K562 (cell line): Measurements from ENCODE around the gene SDF4. TPM values are rescaled to one million over a fixed set of nuclear protein-coding genes. Genes with fewer than 3 reads are reported as not detected.
A peak's percentile ranks its signal among the peaks of the same experiment; 100 is the strongest.

Source experiments
- ATAC-seq: fragments of 200-7000 bp; cut with Tn5 transposase; 3 replicates; pipeline ENCODE4 v1.9.1; 2020; ENCODE audit warnings: moderate library complexity
- BruUV-seq: library from RNA; stranded (reverse); fragments of 400-500 nt; replicated peaks from 2 replicates; lab custom pipeline; 2021; lab: Mats Ljungman, UMichigan
- CTCF ChIA-PET: fragments of 300-600 bp; formaldehyde crosslinking; extraction: SDS; loops from one replicate; lab custom pipeline; 2021; ENCODE audit warnings: low intra/inter-chr PET ratio; lab: Yijun Ruan, JAX
- POLR2A ChIA-PET: fragments of 300-600, 350-650 bp; sonication (Branson Sonifier 250); formaldehyde crosslinking; extraction: SDS; loops from one replicate; lab custom pipeline; 2021; ENCODE audit warnings: antibody characterized with exemption, inconsistent platforms; lab: Yijun Ruan, JAX
- DNase-seq, 4 experiments: peaks; one replicate each; pipeline versions ENCODE4 v3.0.0 to v3.0.0-alpha.2; 2011 to 2018; ENCODE audit warnings: low spot score in 3 of 4, mixed read lengths in 3 of 4; ENCODE audit errors: extremely low read depth in 1 of 4
- FAIRE-seq: peaks from 2 replicates; lab custom pipeline; 2011; peaks lifted over from hg19 to GRCh38; lab: Jason Lieb, UNC
- H2AFZ ChIP-seq: 2 replicates; pipeline ENCODE4 v1.6.0; 2011; ENCODE audit warnings: low read depth, low read length, control low read depth, inconsistent platforms
- H3K27ac ChIP-seq: fragments of 200-600 bp; 3 replicates; pipeline ENCODE4 v1.8.0; 2011; ENCODE audit warnings: low read depth, mild to moderate bottlenecking, control low read depth, inconsistent platforms, low read length, moderate library complexity, mixed read lengths; ENCODE audit errors: extremely low read depth
- H3K27me3 ChIP-seq, 2 experiments: fragments of 300-600 bp in 1 of 2; 2 replicates in 1 of 2; 3 replicates in 1 of 2; pipeline versions ENCODE4 v1.6.0 to v1.8.0; 2011; ENCODE audit warnings: inconsistent platforms in 2 of 2, low read length in 2 of 2, mild to moderate bottlenecking in 1 of 2, mixed read lengths in 1 of 2, moderate library complexity in 1 of 2; ENCODE audit not compliant: control insufficient read depth in 2 of 2, insufficient read depth in 2 of 2
- H3K36me3 ChIP-seq: fragments of 300-600 bp; 3 replicates; pipeline ENCODE4 v1.8.0; 2011; ENCODE audit warnings: mild to moderate bottlenecking, low read length, inconsistent platforms; ENCODE audit not compliant: control insufficient read depth, insufficient read depth
- H3K4me1 ChIP-seq, 2 experiments: fragments of 200-600 bp in 1 of 2; replicated peaks in 1 of 2; 2 replicates in 1 of 2; 3 replicates in 1 of 2; pipeline versions ENCODE4 v1.5.1 to v1.8.0; 2011; ENCODE audit warnings: inconsistent platforms in 2 of 2, low read length in 2 of 2, mild to moderate bottlenecking in 1 of 2, mixed read lengths in 1 of 2, moderate library complexity in 1 of 2; ENCODE audit not compliant: control insufficient read depth in 2 of 2, insufficient read depth in 2 of 2
- H3K4me2 ChIP-seq: 2 replicates; pipeline ENCODE4 v1.6.1; 2011; ENCODE audit warnings: low read length, control low read depth, inconsistent platforms, mixed read lengths; ENCODE audit not compliant: insufficient read depth
- H3K4me3 ChIP-seq: fragments of 200-600 bp; sonication (generic), shearing (Covaris generic); 2 replicates; pipeline ENCODE4 v1.5.1; 2016; ENCODE audit warnings: control low read depth, inconsistent platforms
- H3K79me2 ChIP-seq: fragments of 200-600 bp; 3 replicates; pipeline ENCODE4 v1.8.0; 2011; ENCODE audit warnings: low read length, inconsistent platforms; ENCODE audit not compliant: control insufficient read depth, insufficient read depth
- H3K9ac ChIP-seq, 2 experiments: 2 replicates each; pipeline versions ENCODE4 v1.6.0 to v1.6.1; 2011; ENCODE audit warnings: low read depth in 2 of 2, low read length in 2 of 2, control low read depth in 1 of 2, inconsistent platforms in 1 of 2, mild to moderate bottlenecking in 1 of 2, mixed read lengths in 1 of 2; ENCODE audit not compliant: insufficient read depth in 1 of 2
- H3K9me1 ChIP-seq: one replicate; pipeline ENCODE4 v1.6.0; 2011; ENCODE audit warnings: inconsistent platforms, mild to moderate bottlenecking, low read length, moderate library complexity; ENCODE audit not compliant: control insufficient read depth, insufficient read depth
- H3K9me3 ChIP-seq: replicated peaks from 2 replicates; pipeline ENCODE4 v1.5.1; 2011; ENCODE audit warnings: low read depth, low read length, inconsistent platforms; ENCODE audit not compliant: control insufficient read depth, insufficient read depth
- H4K20me1 ChIP-seq: replicated peaks from 2 replicates; pipeline ENCODE4 v1.6.1; 2011; ENCODE audit warnings: low read length, inconsistent platforms, mixed read lengths; ENCODE audit not compliant: control insufficient read depth, insufficient read depth
- E2F1 ChIP-seq: sonication (generic); formaldehyde crosslinking; IDR thresholded peaks from 2 replicates; pipeline ENCODE4 v1.8.1; 2023; ENCODE audit warnings: mild to moderate bottlenecking, missing genetic modification reagents, moderate library complexity
- JUN ChIP-seq, 2 experiments: sonication (generic) in 1 of 2; formaldehyde crosslinking in 1 of 2; IDR thresholded peaks; 2 replicates each; pipeline versions ENCODE4 v1.6.1 to v1.8.0; 2012 to 2022; ENCODE audit warnings: borderline replicate concordance in 2 of 2, mild to moderate bottlenecking in 2 of 2, improper control_type of control experiment in 1 of 2, low read depth in 1 of 2, low read length in 1 of 2, missing genetic modification reagents in 1 of 2
- NCOA2 ChIP-seq, 2 experiments: fragments of 450-650 bp; IDR thresholded peaks; 2 replicates each; pipeline ENCODE4 v1.6.1; 2018; ENCODE audit warnings: mild to moderate bottlenecking in 2 of 2, moderate library complexity in 1 of 2; ENCODE audit not compliant: partially characterized antibody in 2 of 2
- NR4A1 ChIP-seq, 2 experiments: fragments of 250-450 bp in 1 of 2; fragments of 450-650 bp in 1 of 2; sonication (Bioruptor Pico) in 1 of 2; IDR thresholded peaks; 2 replicates each; pipeline versions ENCODE4 v1.4.0 to v1.6.1; 2016 to 2020; ENCODE audit warnings: mild to moderate bottlenecking in 2 of 2, missing compliant biosample characterization in 1 of 2, missing genetic modification characterization in 1 of 2, moderate library complexity in 1 of 2
- POLR2G ChIP-seq: fragments of 200-400 bp; formaldehyde crosslinking; IDR thresholded peaks from 2 replicates; pipeline ENCODE4 v1.6.1; 2017; ENCODE audit warnings: low read depth, mild to moderate bottlenecking, antibody characterized with exemption, low read length, moderate library complexity
- RFX7 ChIP-seq: fragments of 250-450 bp; sonication (Bioruptor Pico); IDR thresholded peaks from 2 replicates; pipeline ENCODE4 v1.5.1; 2021; ENCODE audit warnings: mild to moderate bottlenecking
- WGBS: fragments of 100-300 bp; shearing (Covaris generic); methylation state at CpG from one replicate; pipeline ENCODE4 v1.1.6; 2016; ENCODE audit warnings: low coverage, mixed read lengths; ENCODE audit not compliant: insufficient coverage; ENCODE audit errors: missing lambda C conversion rate; 5-methylcytosine and 5-hydroxymethylcytosine counted together
- in situ Hi-C: fragments of 300-500 bp; cut with MboI; formaldehyde crosslinking; loops from 4 replicates; pipeline ENCODE4 v1.15.0; 2018; ENCODE audit warnings: inconsistent platforms, mixed read lengths
- intact Hi-C: fragments of 100-400 bp; cut with micrococcal nuclease; formaldehyde crosslinking; loops from 2 replicates; pipeline ENCODE4 v1.14.2; 2022
- polyA plus RNA-seq, 8 experiments: library from polyadenylated mRNA; depleted of rRNA in 4 of 8; stranded (reverse) in 5 of 8; unstranded in 3 of 8; fragments of >200 nt; fragmentation: Nextera tagmentation in 2 of 8; fragmentation: Illumina TruSeq in 1 of 8; extraction: Ambion mirVana in 2 of 8; extraction: Trizol in 1 of 8; gene quantifications; 2 replicates each; pipeline versions ENCODE4 v1.2.1 to v1.2.3, GENCODE V29; 2011 to 2014; ENCODE audit warnings: inconsistent platforms in 1 of 8, missing spikeins in 1 of 8
- total RNA-seq, 7 experiments: library from RNA; depleted of rRNA in 6 of 7; stranded (reverse); fragments of >200 nt in 6 of 7; fragmentation: Illumina TruSeq in 2 of 7; extraction: Trizol in 2 of 7; gene quantifications; 2 replicates each; pipeline versions ENCODE4 v1.2.1 to v1.2.3, GENCODE V29; 2011 to 2021; ENCODE audit warnings: low replicate concordance in 1 of 7

Gene SDF4
- total and polyA plus RNA-seq, 9 of the 15 experiments (the other 6 are each of a cell fraction or from before 2014, with no cell fraction given) = 0.35 to 160 (median 65.2) TPM

GRCh38 chr1:1242461-1243265 is 10.9 kb upstream of the SDF4 start:
- no peak overlapping the region for H3K4me3 ChIP-seq
- H2AFZ ChIP-seq = no peak overlapping the region
- H3K79me2 ChIP-seq = no peaks in the 10 kb centered on the region
- no peak overlapping the region for H3K4me2 ChIP-seq
- H4K20me1 ChIP-seq = no peaks in the 10 kb centered on the region
- FAIRE-seq = no peak
- no peak overlapping the region for H3K27ac ChIP-seq
- ATAC-seq = no peak
- CTCF ChIA-PET = no interaction called here
- intact Hi-C loops = no loop called here
- no TSS peak for BruUV-seq
- no peaks in the 10 kb centered on the region for H3K27me3 ChIP-seq
- H3K4me1 ChIP-seq = peaks cover 0 to 91% of the 10 kb centered on the region in 2 experiments; a peak in 3 of 5 replicates
- H3K36me3 ChIP-seq = no peaks in the 10 kb centered on the region
- H3K9ac ChIP-seq = no peak overlapping the region
- H3K9me3 ChIP-seq = no peaks in the 10 kb centered on the region
- DNase-seq = no peak
- 69% methylated on average over 37 of the region's 41 CpGs for WGBS
- no peaks in the 10 kb centered on the region for H3K9me1 ChIP-seq
- in situ Hi-C loops = no loop called here
- POLR2A ChIA-PET = interaction anchor here (0.7 to 1.6 kb wide), 4 partner anchors 11 to 13 kb away, joined by 3 to 4 read pairs (median 3); partner anchors contain the start of genes B3GALT6 and SDF4
- TF ChIP-seq E2F1 (CRISPR knock-in tag) = no peak
- no peak for TF ChIP-seq NR4A1 (CRISPR knock-in tag; IDR thresholded peaks at IDR 0.05)
- TF ChIP-seq NR4A1 (tag; IDR thresholded peaks at IDR 0.05) = no peak
- TF ChIP-seq RFX7 (CRISPR knock-in tag) = no peak
- no peak for TF ChIP-seq JUN (IDR thresholded peaks at IDR 0.05; ENCODE audit: borderline replicate concordance, low read depth, low read length)
- no peak for TF ChIP-seq JUN (CRISPR knock-in tag; IDR thresholded peaks at IDR 0.05; ENCODE audit: borderline replicate concordance)
- TF ChIP-seq POLR2G = peak; percentile 46; the same call in 1 of the 2 replicates
- TF ChIP-seq NCOA2 (IDR thresholded peaks at IDR 0.05; ENCODE audit: partially characterized antibody in 2 of 2) = no peak
- TF ChIP-seq, all 486 proteins: peak for 1
